ENCODE data around the gene CCDC12. TPM values are rescaled to one million over a fixed set of nuclear protein-coding genes. Genes with fewer than 3 reads are reported as not detected.

Gene CCDC12
- total RNA-seq, 2 donors from 2014 or later, result 46.7 to 47.8 TPM

GRCh38 chr3:46927718-46928073 is 48.8 kb downstream of the CCDC12 start:
- Histone ChIP-seq H3K36me3 (ENCODE audit: control insufficient read depth, insufficient read depth, low read length) (peaks cover 50% of the 10 kb centered on the region), H3K9ac (ENCODE audit: extremely low read depth, low read length, poor library complexity, severe bottlenecking) (no peak overlapping the region), H3K9me3 (ENCODE audit: control insufficient read depth, low read length) (no peaks in the 10 kb centered on the region), H3K27me3 (ENCODE audit: control insufficient read depth, insufficient read depth, low read length, poor library complexity, severe bottlenecking) (no peaks in the 10 kb centered on the region), H3K4me1 (ENCODE audit: control insufficient read depth, insufficient read depth, low read length) (no peaks in the 10 kb centered on the region), H3K27ac (ENCODE audit: low read depth, low read length) (no peak overlapping the region), H3K4me3 (ENCODE audit: low read length) (no peak overlapping the region)
- no peak overlapping the region for H3K4me3 Mint-ChIP-seq
- DNase-seq, result no peak
- TF ChIP-seq CTCF (conservative IDR thresholded peaks at IDR 0.05), result no peak
- H3K4me1 Mint-ChIP-seq, result no peaks in the 10 kb centered on the region
- 90 to 92% methylated on average over 2 to 6 of the region's 6 CpGs for WGBS, 2 experiments (ENCODE audit: insufficient coverage in 1 of 2, insufficient read length in 1 of 2)
- no peaks in the 10 kb centered on the region for H3K9me3 Mint-ChIP-seq
- H3K27ac Mint-ChIP-seq, result no peak overlapping the region
- peaks cover 32% of the 10 kb centered on the region for H3K36me3 Mint-ChIP-seq (ENCODE audit: low read depth)
- H3K27me3 Mint-ChIP-seq (ENCODE audit: insufficient read depth), result no peaks in the 10 kb centered on the region

- Histone ChIP-seq H3K36me3 (ENCODE audit: control insufficient read depth, insufficient read depth, low read length) (peaks cover 56% of the 10 kb centered on the region), H3K27me3 (ENCODE audit: control insufficient read depth, insufficient read depth, low read length, poor library complexity, severe bottlenecking) (no peaks in the 10 kb centered on the region), H3K9ac (ENCODE audit: extremely low read depth, low read length, poor library complexity, severe bottlenecking) (no peak overlapping the region), H3K27ac (ENCODE audit: low read depth, low read length) (no peak overlapping the region), H3K4me3 (ENCODE audit: low read length) (no peak overlapping the region), H3K9me3 (ENCODE audit: control insufficient read depth, low read length) (no peaks in the 10 kb centered on the region), H3K4me1 (ENCODE audit: control insufficient read depth, insufficient read depth, low read length) (no peaks in the 10 kb centered on the region)
- Mint-ChIP-seq H3K4me1 (no peaks in the 10 kb centered on the region), H3K27me3 (ENCODE audit: insufficient read depth) (no peaks in the 10 kb centered on the region), H3K27ac (peak overlapping the region; percentile 58), H3K36me3 (ENCODE audit: low read depth) (peaks cover 32% of the 10 kb centered on the region), H3K4me3 (no peak overlapping the region), H3K9me3 (no peaks in the 10 kb centered on the region)
- TF ChIP-seq CTCF (conservative IDR thresholded peaks at IDR 0.05), result no peak
- WGBS, 2 experiments (ENCODE audit: insufficient coverage in 1 of 2, insufficient read length in 1 of 2), result 94 to 95% methylated on average over 9 to 15 of the region's 15 CpGs
- DNase-seq, result no peak
Measured at GRCh38 chr3:46926871-46927717, 49.5 kb downstream of the CCDC12 start.

DNA sequence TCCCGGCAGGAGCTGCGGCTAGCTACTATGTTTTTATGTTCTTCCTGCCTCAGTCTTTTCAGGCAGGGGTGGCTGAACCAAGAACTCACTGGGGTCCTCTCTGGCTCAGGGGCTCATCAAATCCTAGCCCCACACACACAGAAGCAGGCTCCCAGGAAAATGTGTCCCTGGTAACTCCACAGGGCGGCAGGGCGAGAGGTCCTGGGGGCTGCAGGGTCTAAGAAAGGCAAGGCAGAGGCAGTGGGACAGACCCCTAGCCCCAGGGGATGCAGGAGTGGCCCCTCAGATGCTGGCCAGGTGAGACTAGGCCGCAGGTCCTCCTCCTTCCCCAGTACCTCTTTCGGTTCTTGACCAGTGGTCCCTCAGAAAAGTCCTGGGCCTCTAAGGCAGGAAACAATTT is 50.1 kb downstream of the CCDC12 start:
- TF ChIP-seq CTCF (conservative IDR thresholded peaks at IDR 0.05), result no peak
- Histone ChIP-seq H3K4me1 (ENCODE audit: control insufficient read depth, insufficient read depth, low read length) (no peaks in the 10 kb centered on the region), H3K27me3 (ENCODE audit: control insufficient read depth, insufficient read depth, low read length, poor library complexity, severe bottlenecking) (no peaks in the 10 kb centered on the region), H3K9me3 (ENCODE audit: control insufficient read depth, low read length) (no peaks in the 10 kb centered on the region), H3K36me3 (ENCODE audit: control insufficient read depth, insufficient read depth, low read length) (peaks cover 62% of the 10 kb centered on the region), H3K27ac (ENCODE audit: low read depth, low read length) (no peak overlapping the region), H3K4me3 (ENCODE audit: low read length) (no peak overlapping the region), H3K9ac (ENCODE audit: extremely low read depth, low read length, poor library complexity, severe bottlenecking) (no peak overlapping the region)
- no peaks in the 10 kb centered on the region for H3K9me3 Mint-ChIP-seq
- no peaks in the 10 kb centered on the region for H3K4me1 Mint-ChIP-seq
- H3K27ac Mint-ChIP-seq, result peak overlapping the region; percentile 61
- no peak overlapping the region for H3K4me3 Mint-ChIP-seq
- 96% methylated on average over 5 to 6 of the region's 6 CpGs for WGBS, 2 experiments (ENCODE audit: insufficient coverage in 1 of 2, insufficient read length in 1 of 2)
- H3K27me3 Mint-ChIP-seq (ENCODE audit: insufficient read depth), result no peaks in the 10 kb centered on the region
- DNase-seq, result no peak
- peaks cover 36% of the 10 kb centered on the region for H3K36me3 Mint-ChIP-seq (ENCODE audit: low read depth)
